Dedifferentiated amniotic fluid mesenchymal stem cell (primary cell): ENCODE results near the gene BTBD7.

Experiments
- DNase-seq: peaks from one replicate; pipeline ENCODE4 v3.0.0-alpha.2; 2016; ENCODE audit errors: extremely low spot score

Gene BTBD7

DNA sequence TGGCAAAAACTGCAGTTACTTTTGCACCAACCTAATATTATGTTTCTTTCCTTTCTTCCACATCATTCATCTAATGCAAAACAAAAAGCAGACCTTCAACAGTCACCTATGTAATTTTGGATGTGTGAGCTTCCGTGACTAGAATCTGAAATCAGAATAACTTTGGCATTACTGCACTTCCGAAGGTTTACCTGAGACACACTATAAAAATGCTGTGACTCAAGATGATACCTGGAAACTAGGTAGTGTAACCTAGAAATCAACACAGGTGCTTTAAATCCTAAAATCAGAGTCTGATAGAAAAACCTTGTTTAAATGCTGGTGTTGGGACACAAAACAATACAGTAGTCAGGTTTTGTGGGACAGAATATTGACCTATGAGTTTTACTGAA is 2.2 kb downstream of the BTBD7 start:
- no peak for DNase-seq

- no peak for DNase-seq
Observed at GRCh38 chr14:93329965-93330608, 2.7 kb downstream of the BTBD7 start.

- DNase-seq: no peak
Observed at GRCh38 chr14:93328546-93328945, 4.3 kb downstream of the BTBD7 start.

DNA sequence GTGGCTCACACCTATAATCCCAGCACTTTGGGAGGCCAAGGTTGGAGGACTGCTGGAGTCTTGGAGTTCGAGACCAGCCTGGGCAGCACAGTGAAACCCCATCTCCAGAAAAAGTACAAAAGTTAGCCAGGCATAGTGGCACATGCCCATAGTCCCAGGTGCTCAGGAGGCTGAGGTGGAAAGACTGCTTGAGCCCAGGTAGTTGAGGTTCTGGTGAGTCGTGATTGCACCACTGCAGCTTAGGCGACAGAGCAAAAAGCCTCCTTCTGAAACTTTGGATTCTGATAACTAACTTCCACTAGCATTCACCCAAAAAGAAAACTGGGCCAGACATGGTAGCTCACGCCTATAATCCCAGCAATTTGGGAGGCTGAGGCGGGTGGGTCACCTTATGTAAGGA is 6.6 kb downstream of the BTBD7 start:
- no peak for DNase-seq

DNA sequence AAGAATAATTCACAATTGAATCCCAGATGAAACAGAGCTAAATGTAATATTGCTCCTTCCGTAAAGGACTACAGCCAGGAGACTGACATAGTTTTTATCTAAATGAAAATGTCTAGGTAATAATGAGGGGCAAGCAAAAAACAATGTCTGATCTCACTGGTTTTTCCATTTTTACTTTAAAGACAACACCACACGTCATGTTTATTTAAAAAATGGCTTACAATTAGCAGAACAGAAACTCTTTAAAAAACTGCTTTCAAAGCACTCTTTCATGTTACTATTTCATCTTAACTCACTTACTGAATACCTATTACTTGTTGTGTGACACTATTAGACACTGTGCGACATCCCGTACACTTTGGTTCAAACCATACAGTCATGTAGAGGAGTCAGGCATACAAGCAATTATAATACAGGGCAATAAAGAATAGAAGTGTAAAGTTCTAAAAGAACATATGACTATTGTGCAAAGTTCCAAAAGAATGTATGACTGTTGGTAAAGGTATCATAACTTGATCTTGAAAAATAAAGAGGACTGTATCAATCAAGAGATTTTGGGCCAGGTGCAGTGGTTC is 9.1 kb downstream of the BTBD7 start:
- no peak for DNase-seq

- no peak for DNase-seq
Observed at GRCh38 chr14:93322929-93323599, 9.8 kb downstream of the BTBD7 start.

- DNase-seq: no peak
Observed at GRCh38 chr14:93320489-93320888, 12.3 kb downstream of the BTBD7 start.

GRCh38 chr14:93319958-93320357 is 12.9 kb downstream of the BTBD7 start:
- DNase-seq: no peak

DNA sequence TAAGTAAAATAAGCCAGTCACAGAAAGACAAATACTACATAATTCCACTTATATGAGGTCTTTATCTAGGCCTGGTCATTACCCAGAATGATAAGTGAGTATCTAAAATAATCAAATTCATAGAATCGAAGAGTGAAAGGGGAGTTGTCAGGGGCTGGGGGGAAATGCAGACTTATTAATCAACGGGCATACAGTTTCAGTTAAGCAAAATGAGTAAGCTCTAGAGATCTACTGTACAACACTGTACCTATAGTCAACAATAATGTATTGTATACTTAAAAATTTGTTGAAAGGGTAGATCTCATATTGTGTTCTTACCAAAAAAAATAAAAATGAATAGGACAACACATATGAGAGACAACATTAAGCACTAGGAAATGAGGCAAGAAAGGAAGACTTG is 13.3 kb downstream of the BTBD7 start:
- no peak for DNase-seq

GRCh38 chr14:93318927-93319326 is 13.9 kb downstream of the BTBD7 start:
- DNase-seq: peak; percentile 21

GRCh38 chr14:93317875-93318807 is 14.7 kb downstream of the BTBD7 start:
- DNase-seq: no peak

- no peak for DNase-seq
Observed at GRCh38 chr14:93317210-93317874, 15.5 kb downstream of the BTBD7 start.

GRCh38 chr14:93316716-93317115 is 16.1 kb downstream of the BTBD7 start:
- DNase-seq: peak; percentile 47

DNA sequence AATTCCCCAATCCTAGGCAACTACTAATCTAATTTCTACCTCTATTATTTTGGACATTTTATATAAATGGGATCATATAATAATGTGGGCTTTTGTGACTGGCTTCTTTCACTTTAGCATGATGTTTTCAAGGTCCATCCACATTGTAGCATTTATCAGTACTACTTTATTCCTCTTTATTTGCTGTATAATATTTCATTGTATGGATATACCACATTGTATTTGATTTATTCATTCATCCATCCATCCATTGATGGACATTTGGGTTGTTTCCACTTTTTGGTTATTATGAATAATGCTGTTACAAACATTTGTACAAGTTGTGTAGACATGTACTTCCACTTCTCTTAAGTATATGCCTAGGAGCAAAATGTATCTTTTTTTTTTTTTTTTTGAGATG is 17.3 kb downstream of the BTBD7 start:
- no peak for DNase-seq

- no peak for DNase-seq
Observed at GRCh38 chr14:93311082-93311481, 21.8 kb downstream of the BTBD7 start.

DNA sequence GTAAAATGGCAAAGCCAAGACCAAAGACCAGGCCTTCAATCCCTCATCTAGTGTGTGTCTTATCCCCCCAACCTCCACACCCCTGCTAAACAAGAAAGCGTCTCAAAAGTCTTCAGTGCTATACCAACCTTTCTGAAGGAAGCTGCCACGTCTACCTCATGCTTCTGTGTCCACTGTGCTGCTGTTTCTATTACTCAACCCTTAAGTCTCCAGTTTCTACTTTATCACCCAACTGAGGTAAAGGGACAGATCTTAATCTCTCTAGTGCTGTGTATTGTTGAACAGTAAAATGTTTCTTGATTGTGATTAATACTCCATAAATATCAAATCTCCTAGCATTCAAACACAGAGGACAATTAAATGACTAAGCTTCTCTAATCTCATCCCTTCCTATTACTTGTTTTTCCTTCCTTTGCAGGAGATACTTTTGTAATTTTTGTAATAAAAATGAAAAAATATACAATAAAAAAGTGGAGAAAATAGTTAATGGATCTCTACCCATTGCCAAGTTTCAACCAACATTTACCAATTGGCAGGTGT is 23.3 kb downstream of the BTBD7 start:
- no peak for DNase-seq

GRCh38 chr14:93308686-93309345 is 24.0 kb downstream of the BTBD7 start:
- no peak for DNase-seq

- DNase-seq: no peak
Observed at GRCh38 chr14:93306812-93307211, 26.0 kb downstream of the BTBD7 start.

- no peak for DNase-seq
Observed at GRCh38 chr14:93305725-93306418, 27.0 kb downstream of the BTBD7 start.

DNA sequence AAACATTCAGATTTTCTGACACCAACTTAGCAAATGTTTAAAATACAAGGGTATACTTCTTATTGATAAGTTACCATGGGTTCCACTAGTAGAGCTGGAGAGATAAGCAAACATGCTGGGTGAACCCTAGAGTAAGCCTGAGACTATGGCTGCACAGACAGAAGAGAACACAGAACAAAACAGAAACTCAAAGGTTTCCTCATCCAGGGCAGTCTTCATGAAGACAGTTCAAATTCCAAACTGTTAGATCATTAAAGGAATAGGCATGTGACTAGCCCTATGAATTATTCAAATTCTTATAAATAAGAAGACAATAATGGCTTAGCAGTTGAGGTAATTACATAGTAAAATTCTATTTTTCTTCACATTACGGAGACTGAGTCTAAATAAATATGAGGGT is 28.1 kb downstream of the BTBD7 start:
- no peak for DNase-seq
